ENCODE data around the gene ITPA.
A peak's percentile ranks its signal among the peaks of the same experiment; 100 is the strongest.

ITPA gene

GRCh38 chr20:3237011-3237957, 28.0 kb downstream of the ITPA start:
- H3K9ac ChIP-seq (ENCODE audit: low read length) = no peak overlapping the region
- peak overlapping the region; percentile 67 for H3K4me3 ChIP-seq (ENCODE audit: low read length)
- H3K27me3 ChIP-seq (ENCODE audit: control insufficient read depth, insufficient read depth, low read length) = peaks cover 61% of the 10 kb centered on the region
- no peaks in the 10 kb centered on the region for H3K36me3 ChIP-seq (ENCODE audit: control insufficient read depth, low read depth, low read length)
- H3K9me3 ChIP-seq (ENCODE audit: control insufficient read depth, low read depth, low read length) = no peaks in the 10 kb centered on the region
- H3K27ac ChIP-seq (ENCODE audit: low read length) = no peak overlapping the region
- H3K4me1 ChIP-seq (ENCODE audit: control insufficient read depth, low read depth, low read length) = no peaks in the 10 kb centered on the region

DNA sequence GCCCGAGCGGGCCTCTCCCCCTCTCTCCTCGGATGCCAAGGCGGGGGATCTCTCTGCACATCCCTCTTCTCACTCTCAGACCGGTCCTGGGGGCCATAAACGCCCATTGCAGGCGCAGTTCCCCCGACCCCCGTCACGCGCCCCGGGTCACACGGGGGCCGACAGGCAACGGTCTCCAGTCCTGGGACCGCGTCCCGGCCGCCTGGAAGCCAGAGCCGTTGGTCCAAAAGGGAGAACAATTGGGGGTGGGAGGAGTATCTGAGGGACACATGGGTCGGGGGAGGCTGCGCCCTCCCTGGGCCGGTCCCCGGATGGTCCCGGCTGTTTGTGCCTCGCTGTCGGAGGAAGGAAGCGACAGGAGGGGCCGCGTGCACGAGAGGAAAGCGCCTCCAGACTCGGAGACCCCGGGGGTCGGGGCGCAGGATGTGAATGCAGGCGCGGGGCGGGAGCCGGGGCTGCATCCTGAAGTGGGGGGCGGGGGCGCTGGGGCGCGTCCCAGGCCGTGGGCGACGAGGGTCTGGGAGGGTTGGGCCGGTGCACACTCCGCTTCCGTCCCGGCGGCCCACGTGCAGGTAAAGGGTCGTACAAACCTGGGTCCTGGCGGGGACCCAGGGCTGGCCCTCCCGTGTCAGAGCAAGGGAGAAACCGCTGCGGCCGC, 28.8 kb downstream of the ITPA start:
- no peaks in the 10 kb centered on the region for H3K9me3 ChIP-seq (ENCODE audit: control insufficient read depth, low read depth, low read length)
- H3K36me3 ChIP-seq (ENCODE audit: control insufficient read depth, low read depth, low read length) = no peaks in the 10 kb centered on the region
- H3K4me1 ChIP-seq (ENCODE audit: control insufficient read depth, low read depth, low read length) = no peaks in the 10 kb centered on the region
- H3K9ac ChIP-seq (ENCODE audit: low read length) = no peak overlapping the region
- H3K27me3 ChIP-seq (ENCODE audit: control insufficient read depth, insufficient read depth, low read length) = peaks cover 64% of the 10 kb centered on the region
- peak overlapping the region; percentile 67 for H3K4me3 ChIP-seq (ENCODE audit: low read length)
- H3K27ac ChIP-seq (ENCODE audit: low read length) = no peak overlapping the region

- Histone ChIP-seq H3K27me3 (ENCODE audit: control insufficient read depth, insufficient read depth, low read length) (peaks cover 64% of the 10 kb centered on the region), H3K36me3 (ENCODE audit: control insufficient read depth, low read depth, low read length) (no peaks in the 10 kb centered on the region), H3K27ac (ENCODE audit: low read length) (no peak overlapping the region), H3K9me3 (ENCODE audit: control insufficient read depth, low read depth, low read length) (no peaks in the 10 kb centered on the region), H3K4me3 (ENCODE audit: low read length) (peak overlapping the region; percentile 67), H3K4me1 (ENCODE audit: control insufficient read depth, low read depth, low read length) (no peaks in the 10 kb centered on the region), H3K9ac (ENCODE audit: low read length) (no peak overlapping the region)
Measured at GRCh38 chr20:3238616-3239025, 29.3 kb downstream of the ITPA start.

DNA sequence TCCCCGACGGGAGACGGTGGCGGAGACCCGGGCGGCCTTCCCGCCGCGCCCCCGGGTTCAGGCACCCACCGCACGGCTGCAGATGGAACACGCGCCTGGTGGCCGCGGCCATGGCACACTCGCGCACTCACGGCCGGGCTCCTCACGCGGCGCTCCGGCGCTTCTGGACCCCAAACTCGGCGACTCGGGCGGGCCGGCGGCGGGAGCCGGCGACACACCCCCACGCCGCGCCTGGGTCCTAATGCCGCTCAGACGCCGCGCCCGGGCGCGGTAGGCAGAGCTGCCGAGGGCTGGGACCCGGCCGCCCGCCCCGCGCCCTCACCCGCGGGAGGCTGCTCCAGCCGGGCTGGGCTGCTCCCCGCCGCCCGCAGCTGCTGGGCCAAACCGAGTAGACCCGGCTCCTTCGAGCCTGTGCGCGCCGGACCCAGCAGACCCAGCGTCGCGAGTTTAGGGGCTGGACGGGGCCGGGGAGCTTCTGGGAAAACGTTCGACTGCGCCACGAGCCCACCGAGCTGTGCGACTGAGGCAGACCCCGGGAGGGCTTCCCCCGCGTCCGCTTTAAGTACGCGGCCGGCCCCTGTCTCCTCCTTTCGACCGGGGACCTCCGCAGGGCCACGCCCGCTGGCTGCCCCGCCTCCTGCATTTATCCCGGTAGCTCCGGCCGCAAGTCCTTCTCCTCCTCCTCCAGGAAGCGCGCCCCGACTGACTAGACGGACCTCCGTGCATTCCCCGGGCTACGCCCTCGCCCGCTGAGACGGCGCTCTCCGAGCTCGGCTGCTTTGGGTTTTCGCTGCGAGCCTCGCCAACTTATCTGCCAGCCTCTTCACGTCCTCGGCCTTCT, 29.9 kb downstream of the ITPA start, which contains the start of gene SLC4A11:
TSS of gene SLC4A11 (minus strand) at position 165 of the 841 bp plus-strand sequence. CDS start at position 112, 53 bp downstream.
- no peak within 1 kb of the TSS for H3K9ac ChIP-seq (ENCODE audit: low read length)
- H3K4me1 ChIP-seq (ENCODE audit: control insufficient read depth, low read depth, low read length) = no peaks in the 10 kb centered on the region
- peaks cover 64% of the 10 kb centered on the region for H3K27me3 ChIP-seq (ENCODE audit: control insufficient read depth, insufficient read depth, low read length)
- peak within 1 kb of the TSS; percentile 67 for H3K4me3 ChIP-seq (ENCODE audit: low read length)
- H3K27ac ChIP-seq (ENCODE audit: low read length) = no peak within 1 kb of the TSS
- H3K9me3 ChIP-seq (ENCODE audit: control insufficient read depth, low read depth, low read length) = no peaks in the 10 kb centered on the region
- H3K36me3 ChIP-seq (ENCODE audit: control insufficient read depth, low read depth, low read length) = no peaks in the 10 kb centered on the region

DNA sequence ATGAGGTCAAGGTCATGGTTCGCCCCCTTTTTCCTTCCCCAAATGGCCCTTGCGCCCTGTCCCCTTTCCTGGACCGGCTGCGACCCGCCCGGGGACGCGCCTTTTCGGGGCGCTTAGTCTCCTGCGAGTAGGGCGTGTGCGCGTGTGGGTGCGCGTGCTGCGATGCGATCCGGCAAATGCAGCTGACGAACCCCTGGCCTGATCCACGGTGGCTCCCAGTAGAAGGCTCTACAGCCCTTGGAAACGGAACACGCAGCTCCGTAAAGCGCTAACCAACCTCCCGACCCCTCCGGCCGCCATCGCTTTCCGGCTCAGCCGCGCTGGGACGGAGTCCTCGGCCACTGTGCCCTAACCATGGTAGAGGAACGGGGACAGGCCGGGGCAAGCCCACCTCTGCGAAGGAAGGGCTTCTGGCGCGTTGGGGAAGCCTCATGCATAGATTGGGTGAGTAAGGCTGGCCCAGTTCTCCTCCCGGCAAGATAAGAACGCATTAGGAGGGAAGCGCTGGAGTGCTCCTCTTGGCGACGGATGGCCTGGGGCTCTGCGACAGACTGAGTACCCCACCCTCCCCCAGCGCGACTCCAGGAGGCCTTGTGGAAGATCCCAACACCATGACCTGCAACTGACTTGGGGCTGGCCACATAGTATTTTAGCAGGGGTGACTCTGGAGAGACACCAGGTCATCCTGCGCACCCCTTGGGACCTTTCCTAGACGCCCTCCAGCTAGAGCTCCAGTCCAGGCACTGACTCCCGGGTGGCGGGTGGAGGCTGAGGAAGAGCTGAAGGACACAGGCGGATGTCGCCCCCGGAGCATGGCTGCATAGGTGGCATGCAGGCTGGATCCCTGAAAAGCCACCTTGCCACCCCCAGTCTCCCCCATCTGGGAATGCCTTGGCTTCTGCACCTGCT, 30.8 kb downstream of the ITPA start:
- H3K9ac ChIP-seq (ENCODE audit: low read length) = no peak overlapping the region
- H3K4me3 ChIP-seq (ENCODE audit: low read length) = peak overlapping the region; percentile 67
- no peaks in the 10 kb centered on the region for H3K9me3 ChIP-seq (ENCODE audit: control insufficient read depth, low read depth, low read length)
- H3K27me3 ChIP-seq (ENCODE audit: control insufficient read depth, insufficient read depth, low read length) = peaks cover 64% of the 10 kb centered on the region
- no peaks in the 10 kb centered on the region for H3K36me3 ChIP-seq (ENCODE audit: control insufficient read depth, low read depth, low read length)
- H3K27ac ChIP-seq (ENCODE audit: low read length) = no peak overlapping the region
- no peaks in the 10 kb centered on the region for H3K4me1 ChIP-seq (ENCODE audit: control insufficient read depth, low read depth, low read length)

DNA sequence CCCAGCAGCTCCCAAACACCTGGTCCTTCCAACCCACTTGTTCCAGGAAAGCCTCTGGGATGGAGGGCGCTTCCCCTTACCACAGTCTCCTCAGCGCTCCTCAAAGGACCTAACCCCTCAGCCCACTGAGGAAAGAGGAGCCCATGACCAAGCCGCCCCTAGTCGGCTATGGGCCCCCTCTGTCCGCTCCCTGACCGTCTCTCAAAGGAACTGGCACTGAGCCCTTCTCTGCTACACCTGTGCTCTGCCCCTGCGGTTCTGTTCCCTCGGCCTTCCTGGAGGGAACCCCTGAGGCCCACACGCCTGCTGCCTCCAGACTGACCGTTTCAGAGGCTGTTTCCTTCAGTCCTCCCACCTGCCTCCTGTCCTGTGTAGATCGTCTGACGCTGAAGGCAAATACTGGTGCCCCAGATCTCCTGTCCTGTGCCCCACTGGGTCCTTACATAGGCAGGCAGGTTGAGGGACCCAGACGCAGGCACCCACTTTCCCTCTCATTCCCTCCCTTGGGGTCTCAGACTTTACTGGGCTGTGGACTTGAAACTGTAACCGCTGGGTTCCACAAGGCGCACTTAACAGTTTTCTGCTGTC, 31.6 kb downstream of the ITPA start:
- H3K4me3 ChIP-seq (ENCODE audit: low read length) = no peak overlapping the region
- H3K9ac ChIP-seq (ENCODE audit: low read length) = no peak overlapping the region
- no peaks in the 10 kb centered on the region for H3K9me3 ChIP-seq (ENCODE audit: control insufficient read depth, low read depth, low read length)
- no peak overlapping the region for H3K27ac ChIP-seq (ENCODE audit: low read length)
- H3K36me3 ChIP-seq (ENCODE audit: control insufficient read depth, low read depth, low read length) = no peaks in the 10 kb centered on the region
- H3K4me1 ChIP-seq (ENCODE audit: control insufficient read depth, low read depth, low read length) = no peaks in the 10 kb centered on the region
- H3K27me3 ChIP-seq (ENCODE audit: control insufficient read depth, insufficient read depth, low read length) = peaks cover 64% of the 10 kb centered on the region

- no peak overlapping the region for H3K4me3 ChIP-seq (ENCODE audit: low read length)
- H3K4me1 ChIP-seq (ENCODE audit: control insufficient read depth, low read depth, low read length) = no peaks in the 10 kb centered on the region
- H3K9ac ChIP-seq (ENCODE audit: low read length) = no peak overlapping the region
- H3K9me3 ChIP-seq (ENCODE audit: control insufficient read depth, low read depth, low read length) = no peaks in the 10 kb centered on the region
- no peak overlapping the region for H3K27ac ChIP-seq (ENCODE audit: low read length)
- H3K27me3 ChIP-seq (ENCODE audit: control insufficient read depth, insufficient read depth, low read length) = peaks cover 53% of the 10 kb centered on the region
- H3K36me3 ChIP-seq (ENCODE audit: control insufficient read depth, low read depth, low read length) = no peaks in the 10 kb centered on the region
Measured at GRCh38 chr20:3242172-3242692, 32.9 kb downstream of the ITPA start.

GRCh38 chr20:3243718-3244358, 34.5 kb downstream of the ITPA start:
- Histone ChIP-seq H3K27ac (ENCODE audit: low read length) (no peak overlapping the region), H3K36me3 (ENCODE audit: control insufficient read depth, low read depth, low read length) (no peaks in the 10 kb centered on the region), H3K4me1 (ENCODE audit: control insufficient read depth, low read depth, low read length) (peaks cover 8% of the 10 kb centered on the region), H3K9ac (ENCODE audit: low read length) (no peak overlapping the region), H3K4me3 (ENCODE audit: low read length) (no peak overlapping the region), H3K9me3 (ENCODE audit: control insufficient read depth, low read depth, low read length) (no peaks in the 10 kb centered on the region), H3K27me3 (ENCODE audit: control insufficient read depth, insufficient read depth, low read length) (peaks cover 53% of the 10 kb centered on the region)

DNA sequence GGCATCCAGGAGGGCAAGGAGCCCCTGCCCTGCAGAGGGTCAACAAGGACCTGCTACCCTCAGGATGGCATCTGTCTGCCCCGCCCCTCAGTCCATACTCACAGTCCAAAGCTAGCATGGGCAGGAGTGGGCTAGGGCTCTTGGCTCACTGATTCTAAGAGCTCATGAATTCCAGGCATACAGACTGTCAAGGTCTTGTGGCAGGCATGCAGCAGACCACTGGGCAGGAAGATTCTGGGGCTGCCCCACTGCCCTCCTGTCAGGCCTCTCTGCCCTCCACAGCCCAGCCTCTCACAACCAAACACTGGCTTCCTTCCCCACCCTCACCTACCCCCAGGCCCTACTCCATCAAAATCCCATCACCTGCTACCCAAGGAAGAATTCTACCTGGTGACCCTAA, 35.3 kb downstream of the ITPA start:
- H3K9me3 ChIP-seq (ENCODE audit: control insufficient read depth, low read depth, low read length) = no peaks in the 10 kb centered on the region
- no peak overlapping the region for H3K9ac ChIP-seq (ENCODE audit: low read length)
- peaks cover 53% of the 10 kb centered on the region for H3K27me3 ChIP-seq (ENCODE audit: control insufficient read depth, insufficient read depth, low read length)
- H3K36me3 ChIP-seq (ENCODE audit: control insufficient read depth, low read depth, low read length) = no peaks in the 10 kb centered on the region
- H3K27ac ChIP-seq (ENCODE audit: low read length) = no peak overlapping the region
- no peak overlapping the region for H3K4me3 ChIP-seq (ENCODE audit: low read length)
- peaks cover 8% of the 10 kb centered on the region for H3K4me1 ChIP-seq (ENCODE audit: control insufficient read depth, low read depth, low read length)

- H3K4me1 ChIP-seq (ENCODE audit: control insufficient read depth, low read depth, low read length) = peaks cover 8% of the 10 kb centered on the region
- H3K9ac ChIP-seq (ENCODE audit: low read length) = no peak overlapping the region
- H3K27ac ChIP-seq (ENCODE audit: low read length) = no peak overlapping the region
- H3K27me3 ChIP-seq (ENCODE audit: control insufficient read depth, insufficient read depth, low read length) = peaks cover 52% of the 10 kb centered on the region
- H3K9me3 ChIP-seq (ENCODE audit: control insufficient read depth, low read depth, low read length) = no peaks in the 10 kb centered on the region
- no peak overlapping the region for H3K4me3 ChIP-seq (ENCODE audit: low read length)
- no peaks in the 10 kb centered on the region for H3K36me3 ChIP-seq (ENCODE audit: control insufficient read depth, low read depth, low read length)
Measured at GRCh38 chr20:3245156-3245555, 35.9 kb downstream of the ITPA start.
